Keratinocyte (primary cell): ENCODE results near the gene ASCL1. TPM values are rescaled to one million over a fixed set of nuclear protein-coding genes. Genes with fewer than 3 reads are reported as not detected.

Experiments
- DNase-seq: peaks from one replicate; pipeline ENCODE4 v3.0.0-alpha.2; 2011; ENCODE audit warnings: low read depth, missing footprints, low spot score
- FAIRE-seq: peaks from 2 replicates; lab custom pipeline; 2011; peaks lifted over from hg19 to GRCh38; lab: Jason Lieb, UNC
- H2AFZ ChIP-seq: 2 replicates; pipeline ENCODE4 v1.6.0; 2012; ENCODE audit warnings: low read length, control low read depth, inconsistent platforms; ENCODE audit not compliant: control insufficient read depth
- H3K27ac ChIP-seq: 2 replicates; pipeline ENCODE4 v1.5.1; 2011; ENCODE audit warnings: low read length; ENCODE audit not compliant: control insufficient read depth, insufficient read depth
- H3K27me3 ChIP-seq: 3 replicates; pipeline ENCODE4 v1.6.0; 2011; ENCODE audit warnings: low read length; ENCODE audit not compliant: control insufficient read depth, insufficient read depth; ENCODE audit errors: extremely low read depth
- H3K36me3 ChIP-seq, 2 experiments: 2 replicates in 1 of 2; 3 replicates in 1 of 2; pipeline ENCODE4 v1.5.1; 2011; ENCODE audit warnings: low read length in 2 of 2, mild to moderate bottlenecking in 1 of 2; ENCODE audit not compliant: control insufficient read depth in 2 of 2, insufficient read depth in 2 of 2; ENCODE audit errors: extremely low read depth in 1 of 2
- H3K4me1 ChIP-seq: 3 replicates; pipeline ENCODE4 v1.5.1; 2011; ENCODE audit warnings: low read length; ENCODE audit not compliant: control insufficient read depth, insufficient read depth; ENCODE audit errors: extremely low read depth
- H3K4me2 ChIP-seq: 3 replicates; pipeline ENCODE4 v1.6.0; 2011; ENCODE audit warnings: low read depth, low read length; ENCODE audit not compliant: control insufficient read depth, insufficient read depth; ENCODE audit errors: extremely low read depth
- H3K4me3 ChIP-seq, 3 experiments: fragments of 200-600 bp in 1 of 3; sonication (generic) in 1 of 3; 2 replicates in 2 of 3; 3 replicates in 1 of 3; pipeline ENCODE4 v1.5.1; 2011 to 2016; ENCODE audit warnings: low read length in 3 of 3, mild to moderate bottlenecking in 3 of 3, control low read depth in 2 of 3, inconsistent platforms in 1 of 3, low read depth in 1 of 3, mixed read lengths in 1 of 3, mixed run types in 1 of 3, moderate library complexity in 1 of 3; ENCODE audit not compliant: control insufficient read depth in 2 of 3, insufficient read depth in 2 of 3; ENCODE audit errors: extremely low read depth in 1 of 3
- H3K79me2 ChIP-seq: 2 replicates; pipeline ENCODE4 v1.6.0; 2012; ENCODE audit warnings: low read length; ENCODE audit not compliant: control insufficient read depth, insufficient read depth
- H3K9ac ChIP-seq: 3 replicates; pipeline ENCODE4 v1.6.0; 2011; ENCODE audit warnings: low read length; ENCODE audit not compliant: control insufficient read depth, insufficient read depth; ENCODE audit errors: extremely low read depth
- H3K9me1 ChIP-seq: 3 replicates; pipeline ENCODE4 v1.6.0; 2011; ENCODE audit warnings: low read length; ENCODE audit not compliant: control insufficient read depth, insufficient read depth; ENCODE audit errors: extremely low read depth
- H3K9me3 ChIP-seq: 2 replicates; pipeline ENCODE4 v1.5.1; 2012; ENCODE audit warnings: low read depth, low read length; ENCODE audit not compliant: control insufficient read depth
- H4K20me1 ChIP-seq: 3 replicates; pipeline ENCODE4 v1.6.0; 2011; ENCODE audit warnings: low read length; ENCODE audit not compliant: control insufficient read depth, insufficient read depth; ENCODE audit errors: extremely low read depth
- EZH2 ChIP-seq: IDR thresholded peaks from one replicate; pipeline ENCODE4 v1.6.1; 2012; ENCODE audit warnings: inconsistent platforms, mild to moderate bottlenecking, low read length, moderate library complexity
- dilution Hi-C: fragments of 300-500 bp; cut with MboI; formaldehyde crosslinking; loops from one replicate; pipeline ENCODE4 v1.7.0; 2020; ENCODE audit warnings: low sequenced_read_pairs; ENCODE audit not compliant: extremely low pct_ligation_motif_present
- polyA plus RNA-seq, 5 experiments: library from polyadenylated mRNA; depleted of rRNA in 3 of 5; stranded (reverse) in 3 of 5; stranded (forward) in 1 of 5; unstranded in 1 of 5; fragments of >200 nt; gene quantifications; 1 replicate in 1 of 5; 2 replicates in 3 of 5; 3 replicates in 1 of 5; pipeline versions ENCODE4 v1.2.1 to v1.2.3, GENCODE V29; 2011 to 2012; ENCODE audit warnings: missing spikeins in 2 of 5, low read depth in 1 of 5, low replicate concordance in 1 of 5
- TF ChIP-seq, protein P1 (sequence below), 3 experiments: IDR thresholded peaks in 1 of 3; conservative IDR thresholded peaks in 1 of 3; optimal IDR thresholded peaks in 1 of 3; 2 replicates in 2 of 3; 3 replicates in 1 of 3; pipeline versions ENCODE3 to v1.5.1; 2011; ENCODE audit warnings: low read length in 3 of 3, mild to moderate bottlenecking in 3 of 3, moderate library complexity in 2 of 3, control low read depth in 1 of 3, inconsistent platforms in 1 of 3; ENCODE audit not compliant: insufficient read depth in 2 of 3; ENCODE audit errors: extremely low read depth in 1 of 3

Gene ASCL1
- polyA plus RNA-seq, 1 donor (not counting 4 experiments of a cell fraction or from before 2014, with no cell fraction given) = not detected

DNA sequence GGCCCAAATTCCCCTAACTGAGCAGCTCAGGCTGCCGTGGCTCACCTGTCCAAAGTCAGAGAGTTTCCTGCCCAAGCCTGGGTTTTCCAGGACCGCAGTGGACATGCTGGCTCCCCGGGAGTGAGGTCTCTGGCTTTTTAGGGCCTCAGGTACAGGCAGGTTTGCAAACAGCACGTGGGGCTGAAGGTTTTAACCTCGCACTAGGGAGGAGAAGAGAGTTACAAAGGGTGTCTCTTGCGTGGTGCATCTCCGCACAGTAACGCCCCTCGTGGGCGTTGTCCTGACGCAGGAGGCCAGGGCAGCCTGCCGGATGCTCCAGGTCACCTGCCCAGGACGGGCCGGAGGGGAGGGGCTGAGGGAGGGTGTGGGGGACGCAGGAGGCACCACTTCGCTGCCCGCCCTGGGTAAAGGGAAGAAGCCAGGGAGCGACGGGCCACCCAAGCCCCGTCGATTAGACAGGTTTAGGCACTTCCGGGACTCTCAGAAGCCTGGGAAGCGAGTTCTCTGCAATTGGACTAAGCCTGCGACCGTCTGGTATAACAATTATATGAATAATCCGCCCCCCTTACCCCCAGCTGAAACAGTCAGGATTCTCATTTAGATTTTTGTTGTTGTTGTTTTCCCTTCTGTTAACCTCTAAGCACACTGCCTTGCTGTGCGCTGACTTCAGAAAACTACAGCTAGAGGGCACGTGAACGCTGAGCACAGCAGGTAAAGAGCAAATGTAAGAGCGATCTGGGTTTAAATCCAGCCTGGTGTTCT lies 40.3 kb upstream of the ASCL1 start, which contains the start of gene PAH:
TSS of gene PAH (minus strand) at position 219 of the 762 bp plus-strand sequence. CDS start at position 105, 114 bp downstream.
- peak within 1 kb of the TSS in 2 of 3 experiments; percentile 23 to 50 for H3K4me3 ChIP-seq
- H3K9ac ChIP-seq = no peak within 1 kb of the TSS
- H3K79me2 ChIP-seq = no peaks in the 10 kb centered on the region
- H2AFZ ChIP-seq = peak within 1 kb of the TSS; percentile 9
- no peaks in the 10 kb centered on the region for H3K36me3 ChIP-seq
- H4K20me1 ChIP-seq = no peaks in the 10 kb centered on the region
- TF ChIP-seq EZH2 = no peak
- TF ChIP-seq, protein P1, sequence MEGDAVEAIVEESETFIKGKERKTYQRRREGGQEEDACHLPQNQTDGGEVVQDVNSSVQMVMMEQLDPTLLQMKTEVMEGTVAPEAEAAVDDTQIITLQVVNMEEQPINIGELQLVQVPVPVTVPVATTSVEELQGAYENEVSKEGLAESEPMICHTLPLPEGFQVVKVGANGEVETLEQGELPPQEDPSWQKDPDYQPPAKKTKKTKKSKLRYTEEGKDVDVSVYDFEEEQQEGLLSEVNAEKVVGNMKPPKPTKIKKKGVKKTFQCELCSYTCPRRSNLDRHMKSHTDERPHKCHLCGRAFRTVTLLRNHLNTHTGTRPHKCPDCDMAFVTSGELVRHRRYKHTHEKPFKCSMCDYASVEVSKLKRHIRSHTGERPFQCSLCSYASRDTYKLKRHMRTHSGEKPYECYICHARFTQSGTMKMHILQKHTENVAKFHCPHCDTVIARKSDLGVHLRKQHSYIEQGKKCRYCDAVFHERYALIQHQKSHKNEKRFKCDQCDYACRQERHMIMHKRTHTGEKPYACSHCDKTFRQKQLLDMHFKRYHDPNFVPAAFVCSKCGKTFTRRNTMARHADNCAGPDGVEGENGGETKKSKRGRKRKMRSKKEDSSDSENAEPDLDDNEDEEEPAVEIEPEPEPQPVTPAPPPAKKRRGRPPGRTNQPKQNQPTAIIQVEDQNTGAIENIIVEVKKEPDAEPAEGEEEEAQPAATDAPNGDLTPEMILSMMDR (optimal IDR thresholded peaks at IDR 0.05 in 1 of 3, IDR thresholded peaks at IDR 0.05 in 1 of 3, conservative IDR thresholded peaks at IDR 0.05 in 1 of 3; ENCODE audit: extremely low read depth in 1 of 3, insufficient read depth in 2 of 3, low read length in 3 of 3) = peak in 2 of 3 experiments; percentile 1 to 25
- DNase-seq (no peak), FAIRE-seq (no peak)
- H3K9me1 ChIP-seq = no peaks in the 10 kb centered on the region
- dilution Hi-C loops = no loop called here
- no peaks in the 10 kb centered on the region for H3K27me3 ChIP-seq
- no peaks in the 10 kb centered on the region for H3K4me1 ChIP-seq
- H3K27ac ChIP-seq = no peak within 1 kb of the TSS
- H3K9me3 ChIP-seq = no peaks in the 10 kb centered on the region
- peak within 1 kb of the TSS; percentile 58 for H3K4me2 ChIP-seq

GRCh38 chr12:102918840-102919239 lies 38.6 kb upstream of the ASCL1 start:
- dilution Hi-C loops = no loop called here
- Histone ChIP-seq H3K4me2 (no peak overlapping the region), H3K4me1 (no peaks in the 10 kb centered on the region), H3K9me3 (no peaks in the 10 kb centered on the region), H3K9ac (no peak overlapping the region), H4K20me1 (no peaks in the 10 kb centered on the region), H2AFZ (no peak overlapping the region), H3K4me3 (no peak overlapping the region), H3K27ac (no peak overlapping the region), H3K27me3 (no peaks in the 10 kb centered on the region), H3K9me1 (no peaks in the 10 kb centered on the region), H3K79me2 (no peaks in the 10 kb centered on the region), H3K36me3 (no peaks in the 10 kb centered on the region)
- DNase-seq = no peak
- no peak for FAIRE-seq
- no peak for TF ChIP-seq EZH2
- TF ChIP-seq, protein P1 (optimal IDR thresholded peaks at IDR 0.05 in 1 of 3, IDR thresholded peaks at IDR 0.05 in 1 of 3, conservative IDR thresholded peaks at IDR 0.05 in 1 of 3; ENCODE audit: extremely low read depth in 1 of 3, insufficient read depth in 2 of 3, low read length in 3 of 3) = no peak
